MG63 (cell line): Measurements from ENCODE around the gene GHRL. TPM values are rescaled to one million over a fixed set of nuclear protein-coding genes. Genes with fewer than 3 reads are reported as not detected.
"Not testable (repeated sequence)": the region's sequence is repeated elsewhere in the genome, so short reads cannot be mapped to it uniquely, and the experiment has no call there.

Source experiments
- DNase-seq: peaks from one replicate; pipeline ENCODE4 v3.0.0-alpha.2; 2020
- H3K27me3 ChIP-seq: fragments of 250-450 bp; sonication (Bioruptor Pico); 2 replicates; pipeline ENCODE4 v1.5.1; 2020; ENCODE audit warnings: mild to moderate bottlenecking, moderate library complexity
- H3K36me3 ChIP-seq: fragments of 250-450 bp; sonication (Bioruptor Pico); 2 replicates; pipeline ENCODE4 v1.5.1; 2020; ENCODE audit warnings: mild to moderate bottlenecking, moderate library complexity
- H3K4me3 ChIP-seq: fragments of 250-450 bp; sonication (Bioruptor Pico); 2 replicates; pipeline ENCODE4 v1.5.1; 2020; ENCODE audit warnings: mild to moderate bottlenecking, moderate library complexity
- H3K9me3 ChIP-seq: fragments of 250-450 bp; sonication (Bioruptor Pico); 2 replicates; pipeline ENCODE4 v1.5.1; 2020; ENCODE audit warnings: mild to moderate bottlenecking, moderate library complexity
- total RNA-seq: library from RNA; depleted of rRNA; stranded (reverse); fragments of >200 nt; shearing (Covaris generic); gene quantifications from 2 replicates; pipeline ENCODE4 v1.2.3, GENCODE V29; 2014; ENCODE audit warnings: low replicate concordance

Gene GHRL
- total RNA-seq, 1 experiment from 2014 or later = not detected

- peaks cover 16% of the 10 kb centered on the region for H3K36me3 ChIP-seq
- H3K27me3 ChIP-seq = no peaks in the 10 kb centered on the region
Observed at GRCh38 chr3:10269443-10269842, 23.3 kb downstream of the GHRL start.

GRCh38 chr3:10268930-10269329, 23.8 kb downstream of the GHRL start:
- Histone ChIP-seq H3K4me3 (no peak overlapping the region), H3K36me3 (peaks cover 20% of the 10 kb centered on the region), H3K9me3 (no peaks in the 10 kb centered on the region), H3K27me3 (no peaks in the 10 kb centered on the region)
- no peak for DNase-seq

More at GRCh38 chr3:10269443-10269842, 23.3 kb downstream of the GHRL start:
- H3K9me3 ChIP-seq = no peaks in the 10 kb centered on the region
- no peak for DNase-seq
- H3K4me3 ChIP-seq = no peak overlapping the region

- no peaks in the 10 kb centered on the region for H3K9me3 ChIP-seq
- H3K36me3 ChIP-seq = peaks cover 23% of the 10 kb centered on the region
- DNase-seq = no peak
- H3K4me3 ChIP-seq = no peak overlapping the region
- H3K27me3 ChIP-seq = no peaks in the 10 kb centered on the region
Observed at GRCh38 chr3:10268116-10268515, 24.6 kb downstream of the GHRL start.

GRCh38 chr3:10266936-10267335, 25.8 kb downstream of the GHRL start:
- peaks cover 25% of the 10 kb centered on the region for H3K36me3 ChIP-seq
- not testable (repeated sequence) for H3K27me3 ChIP-seq, H3K4me3 ChIP-seq, H3K9me3 ChIP-seq, DNase-seq

- peaks cover 27% of the 10 kb centered on the region for H3K36me3 ChIP-seq
- no peaks in the 10 kb centered on the region for H3K27me3 ChIP-seq
- no peak overlapping the region for H3K4me3 ChIP-seq
Observed at GRCh38 chr3:10265833-10266232, 26.9 kb downstream of the GHRL start.

GRCh38 chr3:10263646-10264363, 28.9 kb downstream of the GHRL start:
- peaks cover 27% of the 10 kb centered on the region for H3K36me3 ChIP-seq
- no peak overlapping the region for H3K4me3 ChIP-seq
- DNase-seq = no peak
- H3K27me3 ChIP-seq = no peaks in the 10 kb centered on the region
- H3K9me3 ChIP-seq = no peaks in the 10 kb centered on the region

More at GRCh38 chr3:10265833-10266232, 26.9 kb downstream of the GHRL start:
- H3K9me3 ChIP-seq = no peaks in the 10 kb centered on the region
- no peak for DNase-seq

- Histone ChIP-seq H3K4me3 (no peak overlapping the region), H3K36me3 (peaks cover 22% of the 10 kb centered on the region), H3K27me3 (no peaks in the 10 kb centered on the region), H3K9me3 (no peaks in the 10 kb centered on the region)
- no peak for DNase-seq
Observed at GRCh38 chr3:10262027-10262426, 30.7 kb downstream of the GHRL start.

GRCh38 chr3:10260211-10260701, 32.5 kb downstream of the GHRL start:
- no peak for DNase-seq
- no peaks in the 10 kb centered on the region for H3K27me3 ChIP-seq
- no peak overlapping the region for H3K4me3 ChIP-seq
- H3K9me3 ChIP-seq = no peaks in the 10 kb centered on the region
- H3K36me3 ChIP-seq = peaks cover 17% of the 10 kb centered on the region

- no peak for DNase-seq
- Histone ChIP-seq H3K27me3 (no peaks in the 10 kb centered on the region), H3K9me3 (no peaks in the 10 kb centered on the region), H3K36me3 (peaks cover 17% of the 10 kb centered on the region), H3K4me3 (no peak overlapping the region)
Observed at GRCh38 chr3:10259798-10260197, 32.9 kb downstream of the GHRL start.

- Histone ChIP-seq H3K9me3 (no peaks in the 10 kb centered on the region), H3K36me3 (peaks cover 15% of the 10 kb centered on the region), H3K4me3 (no peak overlapping the region), H3K27me3 (no peaks in the 10 kb centered on the region)
- no peak for DNase-seq
Observed at GRCh38 chr3:10259036-10259435, 33.7 kb downstream of the GHRL start.

- no peak for DNase-seq
- H3K4me3 ChIP-seq = no peak overlapping the region
- no peaks in the 10 kb centered on the region for H3K9me3 ChIP-seq
- H3K27me3 ChIP-seq = no peaks in the 10 kb centered on the region
- H3K36me3 ChIP-seq = peaks cover 25% of the 10 kb centered on the region
Observed at GRCh38 chr3:10255835-10256234, 36.9 kb downstream of the GHRL start.

- DNase-seq = no peak
- H3K4me3 ChIP-seq = no peak overlapping the region
- H3K9me3 ChIP-seq = no peaks in the 10 kb centered on the region
- H3K36me3 ChIP-seq = peaks cover 33% of the 10 kb centered on the region
- H3K27me3 ChIP-seq = no peaks in the 10 kb centered on the region
Observed at GRCh38 chr3:10253731-10254130, 39.0 kb downstream of the GHRL start.

GRCh38 chr3:10251006-10251405, 41.7 kb downstream of the GHRL start:
- H3K36me3 ChIP-seq = peaks cover 30% of the 10 kb centered on the region
- H3K4me3 ChIP-seq = no peak overlapping the region
- no peak for DNase-seq

GRCh38 chr3:10249833-10250232, 42.9 kb downstream of the GHRL start:
- Histone ChIP-seq H3K9me3 (no peaks in the 10 kb centered on the region), H3K4me3 (peak overlapping the region; percentile 66), H3K36me3 (peaks cover 30% of the 10 kb centered on the region), H3K27me3 (no peaks in the 10 kb centered on the region)
- no peak for DNase-seq

More at GRCh38 chr3:10251006-10251405, 41.7 kb downstream of the GHRL start:
- Histone ChIP-seq H3K9me3 (no peaks in the 10 kb centered on the region), H3K27me3 (no peaks in the 10 kb centered on the region)

GRCh38 chr3:10248984-10249748, 43.6 kb downstream of the GHRL start:
- H3K9me3 ChIP-seq = no peaks in the 10 kb centered on the region
- H3K27me3 ChIP-seq = no peaks in the 10 kb centered on the region
- DNase-seq = peak; percentile 28
- H3K36me3 ChIP-seq = peaks cover 34% of the 10 kb centered on the region
- peak overlapping the region; percentile 66 for H3K4me3 ChIP-seq

- no peaks in the 10 kb centered on the region for H3K27me3 ChIP-seq
- DNase-seq = peak; percentile 93
- H3K9me3 ChIP-seq = no peaks in the 10 kb centered on the region
- H3K36me3 ChIP-seq = peaks cover 29% of the 10 kb centered on the region
- H3K4me3 ChIP-seq = peak within 1 kb of the TSS; percentile 66
Observed at GRCh38 chr3:10248184-10248983, 44.4 kb downstream of the GHRL start, which contains the start of gene TATDN2. Gene TATDN2, plus strand, starts transcription at chr3:10248459. Its CDS starts 742 bp downstream, at chr3:10249201.
